HepG2 (cell line): ENCODE results near the gene HCFC1R1. TPM values are rescaled to one million over a fixed set of nuclear protein-coding genes. Genes with fewer than 3 reads are reported as not detected.

Source experiments
- AKAP8 ChIP-seq: sonication (generic); formaldehyde crosslinking; IDR thresholded peaks from 2 replicates; pipeline ENCODE4 v1.5.1; 2020; ENCODE audit warnings: mild to moderate bottlenecking, missing genetic modification reagents
- ATF3 ChIP-seq: sonication (generic); formaldehyde crosslinking; IDR thresholded peaks from 2 replicates; pipeline ENCODE4 v1.4.0; 2020; ENCODE audit warnings: missing genetic modification reagents
- GZF1 ChIP-seq: sonication (generic); formaldehyde crosslinking; IDR thresholded peaks from 2 replicates; pipeline ENCODE4 v1.5.1; 2020; ENCODE audit warnings: mild to moderate bottlenecking, missing genetic modification reagents
- IRF1 ChIP-seq: sonication (generic); formaldehyde crosslinking; IDR thresholded peaks from 2 replicates; pipeline ENCODE4 v1.4.0; 2020; ENCODE audit warnings: low read depth, mild to moderate bottlenecking, missing genetic modification reagents
- KAT2B ChIP-seq: fragments of 150-350 bp; IDR thresholded peaks from 2 replicates; pipeline ENCODE4 v1.6.1; 2014; ENCODE audit warnings: low read depth, low read length, borderline replicate concordance
- MYC ChIP-seq: sonication (generic); formaldehyde crosslinking; IDR thresholded peaks from 2 replicates; pipeline ENCODE4 v1.9.0; 2021; ENCODE audit warnings: missing genetic modification reagents, borderline replicate concordance
- NCOA2 ChIP-seq: sonication (generic); formaldehyde crosslinking; IDR thresholded peaks from 2 replicates; pipeline ENCODE4 v1.8.0; 2022; ENCODE audit warnings: inconsistent platforms
- NRL ChIP-seq: sonication (generic); formaldehyde crosslinking; IDR thresholded peaks from 2 replicates; pipeline ENCODE4 v1.5.0; 2020; ENCODE audit warnings: missing genetic modification reagents, mild to moderate bottlenecking, moderate library complexity, borderline replicate concordance
- PRDM4 ChIP-seq: sonication (generic); formaldehyde crosslinking; IDR thresholded peaks from 2 replicates; pipeline ENCODE4 v1.9.0; 2021; ENCODE audit warnings: missing genetic modification reagents, borderline replicate concordance
- SCMH1 ChIP-seq: sonication (generic); formaldehyde crosslinking; IDR thresholded peaks from 2 replicates; pipeline ENCODE4 v1.9.0; 2021; ENCODE audit warnings: missing genetic modification reagents, mild to moderate bottlenecking, borderline replicate concordance
- ZMYM2 ChIP-seq: sonication (generic); formaldehyde crosslinking; IDR thresholded peaks from 2 replicates; pipeline ENCODE4 v1.8.0; 2022; ENCODE audit warnings: mild to moderate bottlenecking, missing genetic modification reagents
- ZNF280D ChIP-seq: sonication (generic); formaldehyde crosslinking; IDR thresholded peaks from 2 replicates; pipeline ENCODE4 v1.5.1; 2020; ENCODE audit warnings: mild to moderate bottlenecking, missing genetic modification reagents
- ZNF343 ChIP-seq: sonication (generic); formaldehyde crosslinking; IDR thresholded peaks from 2 replicates; pipeline ENCODE4 v1.4.0; 2020; ENCODE audit warnings: mild to moderate bottlenecking, missing genetic modification reagents
- ZNF563 ChIP-seq: sonication (generic); formaldehyde crosslinking; IDR thresholded peaks from 2 replicates; pipeline ENCODE4 v1.8.0; 2022; ENCODE audit warnings: mild to moderate bottlenecking, moderate library complexity, missing genetic modification reagents
- polyA plus RNA-seq, 8 experiments: library from polyadenylated mRNA; depleted of rRNA in 3 of 8; stranded (reverse) in 7 of 8; unstranded in 1 of 8; fragments of >200 nt; fragmentation: Illumina TruSeq in 4 of 8; extraction: Trizol in 4 of 8; gene quantifications; 2 replicates each; pipeline versions ENCODE4 v1.2.1 to v1.2.3, GENCODE V29; 2011 to 2016; ENCODE audit warnings: low read depth in 4 of 8, missing spikeins in 1 of 8, mixed read lengths in 1 of 8; ENCODE audit not compliant: insufficient read depth in 1 of 8
- total RNA-seq, 5 experiments: library from RNA; depleted of rRNA; stranded (reverse); fragments of >200 nt; fragmentation: Illumina TruSeq; extraction: Trizol; gene quantifications; 2 replicates each; pipeline ENCODE4 v1.2.3, GENCODE V29; 2016; ENCODE audit warnings: low read depth in 1 of 5
- TF ChIP-seq, protein P1 (sequence below): sonication (generic); formaldehyde crosslinking; conservative IDR thresholded peaks from 2 replicates; pipeline ENCODE4 v1.8.0; 2022; ENCODE audit warnings: low read depth, missing genetic modification reagents
- TF ChIP-seq, protein P2 (sequence below): sonication (generic); formaldehyde crosslinking; IDR thresholded peaks from 2 replicates; pipeline ENCODE4 v1.5.0; 2020; ENCODE audit warnings: mild to moderate bottlenecking, missing genetic modification reagents

HCFC1R1 gene
- total and polyA plus RNA-seq, 2 of the 13 experiments (the other 11 are each of a cell fraction or from before 2014, with no cell fraction given) = 13.8 to 16.1 TPM

DNA sequence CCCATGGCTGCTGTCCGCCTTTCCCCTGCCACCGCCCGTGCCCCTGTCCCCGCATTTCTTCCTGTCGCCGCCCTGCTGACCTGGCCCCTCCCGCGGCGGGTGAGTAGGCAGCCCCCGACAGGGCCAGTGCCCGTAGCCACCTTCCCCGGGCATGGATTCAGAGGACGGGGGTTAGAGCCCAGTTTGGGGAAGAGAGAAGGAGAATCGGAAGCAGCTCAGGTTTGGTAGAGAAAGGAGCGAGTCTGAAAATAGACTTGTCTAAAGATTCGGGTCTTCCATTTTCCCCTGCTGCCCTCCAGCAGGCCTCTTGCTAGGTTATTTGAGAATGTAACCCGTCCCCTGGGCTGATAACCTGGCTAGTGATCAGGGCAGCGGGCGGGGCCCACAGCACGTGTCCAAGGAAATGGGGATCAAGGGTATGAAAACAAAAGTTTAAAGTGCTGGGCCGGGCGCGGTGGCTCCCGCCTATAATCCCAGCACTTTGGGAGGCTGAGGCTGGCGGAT, 18.9 kb downstream of the HCFC1R1 start (continued):
- TF ChIP-seq, protein P1, sequence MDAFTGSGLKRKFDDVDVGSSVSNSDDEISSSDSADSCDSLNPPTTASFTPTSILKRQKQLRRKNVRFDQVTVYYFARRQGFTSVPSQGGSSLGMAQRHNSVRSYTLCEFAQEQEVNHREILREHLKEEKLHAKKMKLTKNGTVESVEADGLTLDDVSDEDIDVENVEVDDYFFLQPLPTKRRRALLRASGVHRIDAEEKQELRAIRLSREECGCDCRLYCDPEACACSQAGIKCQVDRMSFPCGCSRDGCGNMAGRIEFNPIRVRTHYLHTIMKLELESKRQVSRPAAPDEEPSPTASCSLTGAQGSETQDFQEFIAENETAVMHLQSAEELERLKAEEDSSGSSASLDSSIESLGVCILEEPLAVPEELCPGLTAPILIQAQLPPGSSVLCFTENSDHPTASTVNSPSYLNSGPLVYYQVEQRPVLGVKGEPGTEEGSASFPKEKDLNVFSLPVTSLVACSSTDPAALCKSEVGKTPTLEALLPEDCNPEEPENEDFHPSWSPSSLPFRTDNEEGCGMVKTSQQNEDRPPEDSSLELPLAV (CRISPR knock-in tag) = no peak
- TF ChIP-seq ATF3 (CRISPR knock-in tag) (no peak), ZMYM2 (CRISPR knock-in tag) (0 out of 2 replicates have a peak, but pooled peaks have one; percentile 3), NCOA2 (CRISPR knock-in tag) (peak; percentile 40; the same call in 1 of the 2 replicates), GZF1 (CRISPR knock-in tag) (no peak), NRL (CRISPR knock-in tag) (0 out of 2 replicates have a peak, but pooled peaks have one; percentile 35), KAT2B (no peak), ZNF280D (0 out of 2 replicates have a peak, but pooled peaks have one; percentile 6), PRDM4 (CRISPR knock-in tag) (no peak), SCMH1 (CRISPR knock-in tag) (no peak), MYC (CRISPR knock-in tag) (peak; percentile 63; the same call in 1 of the 2 replicates), AKAP8 (no peak), ZNF343 (CRISPR knock-in tag) (no peak), ZNF563 (CRISPR knock-in tag) (no peak), IRF1 (no peak)
- TF ChIP-seq, protein P2, sequence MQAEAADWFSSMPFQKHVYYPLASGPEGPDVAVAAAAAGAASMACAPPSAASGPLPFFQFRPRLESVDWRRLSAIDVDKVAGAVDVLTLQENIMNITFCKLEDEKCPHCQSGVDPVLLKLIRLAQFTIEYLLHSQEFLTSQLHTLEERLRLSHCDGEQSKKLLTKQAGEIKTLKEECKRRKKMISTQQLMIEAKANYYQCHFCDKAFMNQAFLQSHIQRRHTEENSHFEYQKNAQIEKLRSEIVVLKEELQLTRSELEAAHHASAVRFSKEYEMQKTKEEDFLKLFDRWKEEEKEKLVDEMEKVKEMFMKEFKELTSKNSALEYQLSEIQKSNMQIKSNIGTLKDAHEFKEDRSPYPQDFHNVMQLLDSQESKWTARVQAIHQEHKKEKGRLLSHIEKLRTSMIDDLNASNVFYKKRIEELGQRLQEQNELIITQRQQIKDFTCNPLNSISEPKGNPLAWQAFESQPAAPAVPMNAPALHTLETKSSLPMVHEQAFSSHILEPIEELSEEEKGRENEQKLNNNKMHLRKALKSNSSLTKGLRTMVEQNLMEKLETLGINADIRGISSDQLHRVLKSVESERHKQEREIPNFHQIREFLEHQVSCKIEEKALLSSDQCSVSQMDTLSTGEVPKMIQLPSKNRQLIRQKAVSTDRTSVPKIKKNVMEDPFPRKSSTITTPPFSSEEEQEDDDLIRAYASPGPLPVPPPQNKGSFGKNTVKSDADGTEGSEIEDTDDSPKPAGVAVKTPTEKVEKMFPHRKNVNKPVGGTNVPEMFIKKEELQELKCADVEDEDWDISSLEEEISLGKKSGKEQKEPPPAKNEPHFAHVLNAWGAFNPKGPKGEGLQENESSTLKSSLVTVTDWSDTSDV (CRISPR knock-in tag) = no peak
